MM.1S (cell line): Measurements from ENCODE around the gene XPNPEP2.

Experiments
- DNase-seq: peaks from one replicate; pipeline ENCODE4 v3.0.0-alpha.2; 2015
- H2AFZ ChIP-seq: fragments of 300-600 bp; sonication (generic); 2 replicates; pipeline ENCODE4 v1.6.0; 2016; ENCODE audit warnings: antibody characterized with exemption, low read length
- H3F3A ChIP-seq: fragments of 300-600 bp; sonication (generic); 2 replicates; pipeline ENCODE4 v1.6.1; 2016; ENCODE audit warnings: mild to moderate bottlenecking, antibody characterized with exemption, low read length, moderate library complexity, mixed read lengths; ENCODE audit not compliant: insufficient read depth
- H3K27ac ChIP-seq: fragments of 300-600 bp; sonication (generic); 2 replicates; pipeline ENCODE4 v1.5.1; 2016; ENCODE audit warnings: mild to moderate bottlenecking, low read length
- H3K27me3 ChIP-seq: fragments of 300-600 bp; sonication (generic); replicated peaks from 2 replicates; pipeline ENCODE4 v1.6.0; 2016; ENCODE audit warnings: low read length; ENCODE audit not compliant: insufficient read depth
- H3K36me3 ChIP-seq: fragments of 300-600 bp; sonication (generic); replicated peaks from 2 replicates; pipeline ENCODE4 v1.6.1; 2016; ENCODE audit warnings: mild to moderate bottlenecking, low read length, mixed read lengths; ENCODE audit not compliant: insufficient read depth
- H3K4me1 ChIP-seq: fragments of 300-600 bp; sonication (generic); 2 replicates; pipeline ENCODE4 v1.6.1; 2016; ENCODE audit warnings: low read length, mixed read lengths
- H3K4me2 ChIP-seq: fragments of 300-600 bp; sonication (generic); 2 replicates; pipeline ENCODE4 v1.6.0; 2016; ENCODE audit warnings: low read depth, low read length
- H3K4me3 ChIP-seq: fragments of 300-600 bp; sonication (generic); 2 replicates; pipeline ENCODE4 v1.5.1; 2016; ENCODE audit warnings: low read length, mixed read lengths
- H3K79me2 ChIP-seq: fragments of 300-600 bp; sonication (generic); 2 replicates; pipeline ENCODE4 v1.6.1; 2016; ENCODE audit warnings: mixed run types, low read length, mixed read lengths
- H3K9ac ChIP-seq: fragments of 300-600 bp; sonication (generic); 2 replicates; pipeline ENCODE4 v1.6.1; 2016; ENCODE audit warnings: low read length, mixed read lengths
- H3K9me2 ChIP-seq: fragments of 300-600 bp; sonication (generic); replicated peaks from 2 replicates; pipeline ENCODE4 v1.6.1; 2016; ENCODE audit warnings: mild to moderate bottlenecking, low read length, mixed read lengths; ENCODE audit not compliant: insufficient read depth
- H3K9me3 ChIP-seq: fragments of 300-600 bp; sonication (generic); replicated peaks from 2 replicates; pipeline ENCODE4 v1.6.1; 2016; ENCODE audit warnings: mild to moderate bottlenecking, low read length, mixed read lengths; ENCODE audit not compliant: insufficient read depth
- H4K20me1 ChIP-seq: fragments of 300-600 bp; sonication (generic); 2 replicates; pipeline ENCODE4 v1.6.1; 2016; ENCODE audit warnings: mild to moderate bottlenecking, low read length, moderate library complexity, mixed read lengths; ENCODE audit not compliant: insufficient read depth
- EZH2 ChIP-seq: fragments of 300-600 bp; sonication (generic); optimal IDR thresholded peaks from 2 replicates; pipeline ENCODE3; 2017; ENCODE audit warnings: low read depth, mild to moderate bottlenecking, antibody characterized with exemption, low read length, mixed read lengths
- EZH2phosphoT487 ChIP-seq: fragments of 300-600 bp; sonication (generic); IDR thresholded peaks from 2 replicates; pipeline ENCODE4 v1.6.1; 2018; ENCODE audit warnings: antibody characterized with exemption, low read length
- TF ChIP-seq, protein P1 (sequence below): fragments of 300-600 bp; sonication (generic); IDR thresholded peaks from 2 replicates; pipeline ENCODE4 v1.5.1; 2016; ENCODE audit warnings: antibody characterized with exemption, low read length, mixed read lengths

XPNPEP2 gene

DNA sequence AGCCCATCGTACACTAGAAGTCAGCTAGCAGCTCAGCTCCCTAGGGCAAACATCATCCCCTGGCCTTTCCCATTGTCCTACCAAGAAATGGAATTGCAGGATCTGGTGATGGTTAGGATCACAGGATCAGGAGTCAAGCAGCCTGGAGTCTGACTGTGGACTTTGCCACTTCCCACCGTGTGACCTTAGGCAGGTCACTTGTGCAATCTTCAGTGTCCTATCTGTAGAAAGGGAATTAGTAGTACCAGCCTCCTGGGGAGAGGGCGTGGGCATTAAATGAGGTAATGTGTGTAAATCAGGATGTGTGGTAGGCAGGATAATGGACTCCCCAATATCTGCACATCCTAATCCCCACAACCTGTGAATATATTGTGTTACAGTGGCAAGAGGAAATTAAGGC, 45.4 kb upstream of the XPNPEP2 start:
- no peaks in the 10 kb centered on the region for H3K36me3 ChIP-seq
- DNase-seq, result no peak

DNA sequence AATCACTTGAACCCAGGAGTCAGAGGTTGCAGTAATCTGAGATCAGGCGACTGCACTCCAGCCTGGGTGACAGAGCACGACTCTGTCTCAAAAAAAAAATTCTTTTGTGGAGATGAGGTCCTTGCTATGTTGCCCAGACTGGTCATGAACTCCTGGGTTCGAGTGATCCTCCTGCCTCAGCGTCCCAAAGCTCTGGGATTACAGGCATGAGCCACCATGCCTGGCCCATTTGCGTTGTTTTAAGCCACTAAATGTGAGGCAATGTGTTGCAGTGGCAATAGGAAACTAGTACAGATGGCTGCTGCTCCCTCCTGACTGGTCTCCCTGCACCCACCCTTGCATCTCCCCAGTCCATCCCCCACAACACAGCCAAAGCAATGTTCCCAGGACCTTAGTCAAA, 44.0 kb upstream of the XPNPEP2 start:
- Histone ChIP-seq H3K79me2 (no peaks in the 10 kb centered on the region), H3K4me2 (no peak overlapping the region), H3K9me3 (no peaks in the 10 kb centered on the region), H3K4me3 (no peak overlapping the region), H3K9me2 (no peaks in the 10 kb centered on the region), H3K4me1 (no peaks in the 10 kb centered on the region), H3K9ac (no peak overlapping the region), H3K36me3 (no peaks in the 10 kb centered on the region), H3K27ac (no peak overlapping the region), H3F3A (no peaks in the 10 kb centered on the region), H4K20me1 (no peaks in the 10 kb centered on the region), H2AFZ (no peak overlapping the region), H3K27me3 (no peaks in the 10 kb centered on the region)
- TF ChIP-seq EZH2, result no peak
- TF ChIP-seq, protein P1, sequence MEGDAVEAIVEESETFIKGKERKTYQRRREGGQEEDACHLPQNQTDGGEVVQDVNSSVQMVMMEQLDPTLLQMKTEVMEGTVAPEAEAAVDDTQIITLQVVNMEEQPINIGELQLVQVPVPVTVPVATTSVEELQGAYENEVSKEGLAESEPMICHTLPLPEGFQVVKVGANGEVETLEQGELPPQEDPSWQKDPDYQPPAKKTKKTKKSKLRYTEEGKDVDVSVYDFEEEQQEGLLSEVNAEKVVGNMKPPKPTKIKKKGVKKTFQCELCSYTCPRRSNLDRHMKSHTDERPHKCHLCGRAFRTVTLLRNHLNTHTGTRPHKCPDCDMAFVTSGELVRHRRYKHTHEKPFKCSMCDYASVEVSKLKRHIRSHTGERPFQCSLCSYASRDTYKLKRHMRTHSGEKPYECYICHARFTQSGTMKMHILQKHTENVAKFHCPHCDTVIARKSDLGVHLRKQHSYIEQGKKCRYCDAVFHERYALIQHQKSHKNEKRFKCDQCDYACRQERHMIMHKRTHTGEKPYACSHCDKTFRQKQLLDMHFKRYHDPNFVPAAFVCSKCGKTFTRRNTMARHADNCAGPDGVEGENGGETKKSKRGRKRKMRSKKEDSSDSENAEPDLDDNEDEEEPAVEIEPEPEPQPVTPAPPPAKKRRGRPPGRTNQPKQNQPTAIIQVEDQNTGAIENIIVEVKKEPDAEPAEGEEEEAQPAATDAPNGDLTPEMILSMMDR, result no peak
- TF ChIP-seq EZH2phosphoT487, result no peak
- DNase-seq, result no peak

More for the DNA sequence above, 45.4 kb upstream of the XPNPEP2 start:
- no peak overlapping the region for H2AFZ ChIP-seq
- no peak overlapping the region for H3K4me2 ChIP-seq
- H3K9me2 ChIP-seq, result no peaks in the 10 kb centered on the region
- no peak overlapping the region for H3K9ac ChIP-seq
- no peak for TF ChIP-seq EZH2phosphoT487
- no peak for TF ChIP-seq EZH2
- TF ChIP-seq, protein P1, result no peak
- H3K9me3 ChIP-seq, result no peaks in the 10 kb centered on the region
- H3K27me3 ChIP-seq, result no peaks in the 10 kb centered on the region
- H3K4me3 ChIP-seq, result no peak overlapping the region
- H3K79me2 ChIP-seq, result no peaks in the 10 kb centered on the region
- no peak overlapping the region for H3K27ac ChIP-seq
- no peaks in the 10 kb centered on the region for H3K4me1 ChIP-seq
- no peaks in the 10 kb centered on the region for H3F3A ChIP-seq
- no peaks in the 10 kb centered on the region for H4K20me1 ChIP-seq

DNA sequence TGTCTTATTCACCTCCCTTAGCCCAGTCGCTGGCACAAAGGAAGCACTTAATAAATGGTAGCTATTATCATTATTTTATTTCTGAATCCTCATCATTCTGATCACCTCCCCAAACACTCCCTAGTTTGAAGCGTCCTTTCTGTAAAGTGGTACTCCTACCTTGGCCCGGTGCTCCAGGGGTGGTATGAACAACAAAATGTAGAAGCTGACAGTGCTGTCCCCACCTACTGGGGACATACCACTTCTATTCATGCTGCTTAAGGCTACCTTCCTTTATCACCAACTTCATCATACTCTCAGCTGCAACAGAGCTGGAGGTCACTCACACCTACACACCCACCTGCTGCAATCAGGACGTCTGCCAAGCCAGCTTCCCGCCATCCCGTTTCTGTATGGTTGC, 43.2 kb upstream of the XPNPEP2 start:
- H3K9me2 ChIP-seq, result no peaks in the 10 kb centered on the region
- no peaks in the 10 kb centered on the region for H3K27me3 ChIP-seq
- no peaks in the 10 kb centered on the region for H4K20me1 ChIP-seq
- no peak overlapping the region for H3K4me2 ChIP-seq
- H3K4me3 ChIP-seq, result no peak overlapping the region
- H3F3A ChIP-seq, result no peaks in the 10 kb centered on the region
- TF ChIP-seq, protein P1, result no peak
- TF ChIP-seq EZH2 (no peak), EZH2phosphoT487 (no peak)
- H3K9ac ChIP-seq, result no peak overlapping the region
- H3K4me1 ChIP-seq, result no peaks in the 10 kb centered on the region
- H3K9me3 ChIP-seq, result no peaks in the 10 kb centered on the region
- H2AFZ ChIP-seq, result no peak overlapping the region
- H3K27ac ChIP-seq, result no peak overlapping the region
- DNase-seq, result no peak
- H3K79me2 ChIP-seq, result no peaks in the 10 kb centered on the region
- H3K36me3 ChIP-seq, result no peaks in the 10 kb centered on the region

DNA sequence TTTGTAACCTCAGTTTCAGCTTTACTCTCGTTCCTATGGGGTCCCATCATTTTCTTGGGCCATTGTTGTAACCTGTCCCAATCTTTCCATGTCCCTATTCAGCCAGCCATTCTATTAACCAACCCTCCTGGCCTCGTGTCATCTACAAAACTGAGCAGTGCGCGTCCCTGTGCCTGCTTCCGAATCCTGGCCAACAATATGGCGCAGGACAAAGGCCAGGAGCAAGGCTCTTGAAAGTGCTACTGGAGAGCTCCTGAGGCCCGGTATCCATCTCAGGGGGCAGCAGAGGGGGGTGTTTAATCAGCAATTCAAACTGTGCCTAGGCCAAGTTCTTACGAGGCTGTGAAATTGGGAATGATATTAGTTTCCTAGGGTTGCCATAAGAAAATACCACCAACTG, 42.8 kb upstream of the XPNPEP2 start:
- Histone ChIP-seq H2AFZ (no peak overlapping the region), H3K36me3 (no peaks in the 10 kb centered on the region), H3K79me2 (no peaks in the 10 kb centered on the region), H3K27ac (no peak overlapping the region), H3F3A (no peaks in the 10 kb centered on the region), H4K20me1 (no peaks in the 10 kb centered on the region), H3K4me1 (no peaks in the 10 kb centered on the region), H3K4me3 (no peak overlapping the region), H3K9me3 (no peaks in the 10 kb centered on the region), H3K9ac (no peak overlapping the region), H3K4me2 (no peak overlapping the region), H3K27me3 (no peaks in the 10 kb centered on the region), H3K9me2 (no peaks in the 10 kb centered on the region)
- no peak for DNase-seq
- TF ChIP-seq EZH2phosphoT487 (no peak), EZH2 (no peak)
- TF ChIP-seq, protein P1, result no peak
